ENCODE measurements around the gene CNIH3.

Gene CNIH3

DNA sequence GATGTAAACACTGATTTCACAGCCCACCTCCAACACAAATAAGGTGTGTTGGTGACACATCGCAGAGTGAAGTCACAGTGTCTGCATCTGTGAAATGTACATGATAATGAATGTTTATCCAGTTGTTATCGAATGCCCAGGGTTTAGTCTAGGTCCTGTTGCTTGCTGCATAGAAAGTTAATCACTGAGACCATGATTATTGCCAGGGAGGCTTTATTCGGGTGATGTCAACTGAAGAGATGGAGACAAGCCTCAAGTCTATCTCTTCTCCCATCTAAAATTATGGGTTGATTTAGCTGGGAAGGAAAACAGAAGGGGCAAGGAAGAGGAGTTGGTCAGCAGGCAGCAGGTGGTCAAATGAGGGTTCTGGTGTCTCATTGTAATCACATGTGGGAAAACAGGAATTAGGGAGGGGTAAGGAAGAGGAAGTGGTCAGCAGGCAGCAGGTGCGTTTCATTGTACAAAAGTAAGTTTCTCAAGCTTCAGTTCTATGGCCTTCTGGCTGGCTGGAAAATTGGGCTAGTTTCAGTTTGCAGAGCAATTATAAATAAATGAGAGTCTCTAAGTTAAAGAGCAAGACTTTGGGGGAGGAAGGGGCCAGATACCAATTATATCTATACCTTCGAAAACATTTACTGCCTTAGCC, 167.0 kb downstream of the CNIH3 start:
- Histone ChIP-seq H3K9ac (ENCODE audit: low read depth, low read length) (no peak overlapping the region), H3K27me3 (ENCODE audit: control insufficient read depth, insufficient read depth, low read length) (no peaks in the 10 kb centered on the region), H3K36me3 (ENCODE audit: insufficient read depth, low read length) (no peaks in the 10 kb centered on the region), H3K9me3 (replicated peaks; ENCODE audit: low read length) (no peaks in the 10 kb centered on the region), H3K4me3 (ENCODE audit: low read length) (no peak overlapping the region), H3K4me2 (ENCODE audit: low read length) (no peak overlapping the region), H3K4me1 (ENCODE audit: control insufficient read depth, insufficient read depth, low read length) (no peaks in the 10 kb centered on the region)

DNA sequence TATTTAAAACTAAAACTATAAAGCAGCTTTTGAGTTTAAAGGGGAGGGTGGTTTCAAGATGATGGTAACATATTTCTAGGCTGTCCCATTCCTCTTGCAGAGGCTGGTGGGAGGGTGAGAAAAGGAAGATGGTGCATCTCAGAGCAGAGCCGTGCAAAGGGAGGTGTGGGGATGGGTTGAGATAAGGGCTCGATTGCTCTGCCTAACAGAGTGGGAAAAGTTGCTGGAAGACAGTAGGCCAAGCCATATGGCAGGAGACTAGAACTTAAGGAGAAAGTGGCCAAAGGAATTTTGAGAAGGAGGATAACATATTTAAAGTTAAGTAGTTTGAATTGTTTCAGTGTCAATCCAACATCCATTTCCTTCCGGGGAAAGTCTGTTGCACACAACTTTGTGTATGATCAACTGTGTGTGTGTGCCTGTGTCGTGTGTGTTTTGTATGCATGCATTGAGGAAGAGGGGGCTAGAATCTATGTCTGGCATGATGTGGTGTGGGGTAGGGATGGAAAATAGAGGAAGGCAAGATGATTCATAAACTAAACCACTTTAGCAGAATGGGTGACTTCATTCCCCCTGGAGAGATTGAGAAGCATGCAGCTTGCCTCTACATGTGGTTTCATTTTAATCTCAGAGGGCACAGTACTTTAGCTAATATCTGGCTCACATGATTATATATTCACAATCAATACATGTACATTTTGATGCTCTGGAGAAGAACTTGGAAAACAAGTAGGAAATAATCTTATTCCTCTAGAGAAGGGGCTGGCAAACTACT, 168.3 kb downstream of the CNIH3 start:
- no peak overlapping the region for H3K4me2 ChIP-seq (ENCODE audit: low read length)
- H3K9ac ChIP-seq (ENCODE audit: low read depth, low read length): no peak overlapping the region
- no peaks in the 10 kb centered on the region for H3K36me3 ChIP-seq (ENCODE audit: insufficient read depth, low read length)
- no peaks in the 10 kb centered on the region for H3K4me1 ChIP-seq (ENCODE audit: control insufficient read depth, insufficient read depth, low read length)
- H3K9me3 ChIP-seq (replicated peaks; ENCODE audit: low read length): no peaks in the 10 kb centered on the region
- no peaks in the 10 kb centered on the region for H3K27me3 ChIP-seq (ENCODE audit: control insufficient read depth, insufficient read depth, low read length)
- H3K4me3 ChIP-seq (ENCODE audit: low read length): no peak overlapping the region

- Histone ChIP-seq H3K9ac (ENCODE audit: low read depth, low read length) (no peak overlapping the region), H3K4me2 (ENCODE audit: low read length) (no peak overlapping the region), H3K4me3 (ENCODE audit: low read length) (no peak overlapping the region), H3K9me3 (replicated peaks; ENCODE audit: low read length) (no peaks in the 10 kb centered on the region), H3K4me1 (ENCODE audit: control insufficient read depth, insufficient read depth, low read length) (no peaks in the 10 kb centered on the region), H3K27me3 (ENCODE audit: control insufficient read depth, insufficient read depth, low read length) (no peaks in the 10 kb centered on the region), H3K36me3 (ENCODE audit: insufficient read depth, low read length) (no peaks in the 10 kb centered on the region)
These were observed 168.9 kb downstream of the CNIH3 start for GRCh38 chr1:224785040-224785328.

GRCh38 chr1:224785622-224786021, 169.5 kb downstream of the CNIH3 start:
- no peak overlapping the region for H3K4me3 ChIP-seq (ENCODE audit: low read length)
- H3K4me2 ChIP-seq (ENCODE audit: low read length): no peak overlapping the region
- H3K27me3 ChIP-seq (ENCODE audit: control insufficient read depth, insufficient read depth, low read length): no peaks in the 10 kb centered on the region
- no peak overlapping the region for H3K9ac ChIP-seq (ENCODE audit: low read depth, low read length)
- no peaks in the 10 kb centered on the region for H3K9me3 ChIP-seq (replicated peaks; ENCODE audit: low read length)
- H3K36me3 ChIP-seq (ENCODE audit: insufficient read depth, low read length): no peaks in the 10 kb centered on the region
- no peaks in the 10 kb centered on the region for H3K4me1 ChIP-seq (ENCODE audit: control insufficient read depth, insufficient read depth, low read length)

DNA sequence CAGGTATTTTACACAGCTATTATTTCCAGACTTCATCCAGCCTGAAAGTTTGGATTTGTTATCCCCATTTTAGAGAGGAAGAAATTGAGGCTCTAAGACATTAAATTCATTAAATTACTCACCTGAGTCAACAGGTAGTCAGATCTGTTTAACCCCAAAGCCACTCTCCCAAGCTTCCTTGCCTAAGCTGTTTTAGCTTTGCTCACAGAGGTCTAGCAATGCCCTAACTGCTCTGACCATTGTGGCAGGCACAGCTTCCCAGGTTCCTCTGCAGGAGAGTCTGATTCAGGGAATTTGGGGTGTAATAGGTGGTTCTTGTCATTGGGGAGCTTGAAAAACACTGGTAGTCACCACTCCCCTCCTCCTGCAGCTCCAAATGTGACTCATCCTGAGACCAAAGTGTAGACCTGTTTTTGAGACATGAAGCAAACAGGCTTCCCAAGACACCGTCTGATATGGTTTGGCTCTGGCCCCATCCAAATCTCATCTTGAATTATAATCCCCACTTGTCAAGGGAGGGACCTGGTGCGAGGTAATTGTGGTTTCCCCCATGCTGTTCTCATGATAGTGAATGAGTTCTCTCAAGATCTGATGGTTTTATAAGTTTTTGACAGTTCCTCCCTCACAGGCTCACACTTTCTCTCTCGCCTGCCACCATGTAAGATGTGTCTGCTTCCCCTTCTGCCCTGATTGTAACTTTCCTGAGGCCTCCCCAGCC, 170.6 kb downstream of the CNIH3 start:
- H3K9me3 ChIP-seq (replicated peaks; ENCODE audit: low read length): no peaks in the 10 kb centered on the region
- no peaks in the 10 kb centered on the region for H3K4me1 ChIP-seq (ENCODE audit: control insufficient read depth, insufficient read depth, low read length)
- no peaks in the 10 kb centered on the region for H3K36me3 ChIP-seq (ENCODE audit: insufficient read depth, low read length)
- no peak overlapping the region for H3K9ac ChIP-seq (ENCODE audit: low read depth, low read length)
- no peaks in the 10 kb centered on the region for H3K27me3 ChIP-seq (ENCODE audit: control insufficient read depth, insufficient read depth, low read length)
- H3K4me3 ChIP-seq (ENCODE audit: low read length): no peak overlapping the region
- no peak overlapping the region for H3K4me2 ChIP-seq (ENCODE audit: low read length)

DNA sequence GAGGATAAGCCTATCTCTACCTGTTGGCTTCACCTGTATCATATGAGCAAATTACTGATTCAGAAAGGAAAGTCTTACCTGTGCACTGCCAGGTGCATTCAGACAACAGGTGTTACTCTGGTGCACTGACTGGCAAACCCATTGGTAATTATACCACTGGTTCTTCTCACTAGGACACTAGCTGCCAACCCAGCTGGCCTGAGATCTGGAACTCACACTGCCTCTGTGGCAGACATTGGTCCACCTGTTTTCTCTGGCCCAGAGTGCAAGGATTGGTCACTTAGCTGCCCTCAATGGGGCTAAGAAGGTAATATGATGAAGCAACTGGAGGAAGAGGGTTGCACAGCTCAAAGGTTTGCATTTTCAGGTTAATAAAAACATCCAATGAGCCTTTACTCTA, 173.2 kb downstream of the CNIH3 start:
- Histone ChIP-seq H3K9me3 (replicated peaks; ENCODE audit: low read length) (no peaks in the 10 kb centered on the region), H3K9ac (ENCODE audit: low read depth, low read length) (no peak overlapping the region), H3K4me2 (ENCODE audit: low read length) (no peak overlapping the region), H3K36me3 (ENCODE audit: insufficient read depth, low read length) (no peaks in the 10 kb centered on the region), H3K4me1 (ENCODE audit: control insufficient read depth, insufficient read depth, low read length) (no peaks in the 10 kb centered on the region), H3K27me3 (ENCODE audit: control insufficient read depth, insufficient read depth, low read length) (no peaks in the 10 kb centered on the region), H3K4me3 (ENCODE audit: low read length) (no peak overlapping the region)
